Measurements from ENCODE around the gene HLA-B.
A peak's percentile ranks its signal among the peaks of the same experiment; 100 is the strongest.

Gene HLA-B

DNA sequence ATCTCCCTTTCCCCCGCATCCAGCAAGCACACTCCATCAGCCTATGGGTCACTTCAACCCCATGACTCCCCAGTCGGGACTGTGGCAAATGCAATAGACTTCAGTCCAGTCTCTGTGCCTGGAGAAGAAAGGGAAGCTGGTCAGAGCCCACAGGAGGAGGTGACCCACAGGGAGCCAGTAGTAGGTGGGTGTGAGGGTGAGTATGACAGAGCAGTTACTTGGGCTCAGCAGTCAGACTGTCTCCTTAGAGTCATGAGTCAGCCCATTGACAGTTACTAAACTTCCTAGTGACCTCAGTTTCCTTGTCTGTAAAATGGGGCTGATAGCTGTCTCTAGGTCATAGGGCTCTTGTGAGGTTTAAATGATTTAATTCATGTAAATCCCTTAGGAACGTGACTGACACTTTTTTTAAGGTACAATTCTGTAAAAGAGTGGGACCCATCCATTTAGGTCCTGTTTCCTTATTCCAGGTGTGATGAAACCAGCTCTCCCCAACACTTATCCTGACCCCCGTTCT, 51.2 kb downstream of the HLA-B start:
- peak in 1 of 2 donors; percentile 56 for ATAC-seq

DNA sequence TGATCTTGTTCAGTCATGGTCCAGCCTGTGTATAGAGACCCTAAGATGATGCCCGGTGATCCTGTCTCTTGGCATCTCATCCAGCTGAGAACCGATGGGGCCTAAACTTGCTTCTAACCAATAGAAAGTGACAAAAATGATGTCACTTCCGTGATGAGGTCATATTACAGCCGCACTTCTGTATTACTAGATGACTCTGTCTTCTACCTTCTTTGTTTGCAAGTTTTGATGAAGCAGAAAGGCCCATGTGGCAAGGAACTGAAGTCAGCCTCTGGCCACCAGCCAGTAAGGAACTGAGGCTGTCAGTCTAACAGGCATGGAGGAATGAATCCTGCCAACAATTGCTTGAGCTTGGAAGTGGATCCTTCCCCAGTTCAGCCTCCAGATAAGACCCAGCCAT, 52.3 kb downstream of the HLA-B start:
- no peak for ATAC-seq

Measured in activated CD4-positive, CD25-positive, alpha-beta regulatory T cell treated with anti-CD3 and anti-CD28 coated beads, Interleukin-2, amount 50 U/mL, for 24 hours (primary cell).